Stimulated activated CD8-positive, alpha-beta memory T cell treated with anti-CD3 and anti-CD28 coated beads, Interleukin-2, amount 100 ng/mL, for 48 hours (primary cell): Measurements from ENCODE around the gene DHX35.
A peak's percentile ranks its signal among the peaks of the same experiment; 100 is the strongest.

ENCODE experiments used
- DNase-seq, 2 donors: peaks; one replicate each; pipeline ENCODE4 v3.0.0-alpha.2; 2020; ENCODE audit warnings: low read depth in 2 of 2

The DHX35 gene

GRCh38 chr20:39025883-39026282 lies 63.7 kb downstream of the DHX35 start:
- no peak for DNase-seq

GRCh38 chr20:39029364-39029763 lies 67.2 kb downstream of the DHX35 start:
- DNase-seq = no peak

GRCh38 chr20:39032997-39033396 lies 70.9 kb downstream of the DHX35 start:
- DNase-seq = no peak

GRCh38 chr20:39036011-39036410 lies 73.9 kb downstream of the DHX35 start:
- no peak for DNase-seq

- no peak for DNase-seq
Observed at GRCh38 chr20:39036851-39037250, 74.7 kb downstream of the DHX35 start.

- no peak for DNase-seq
Observed at GRCh38 chr20:39038047-39038446, 75.9 kb downstream of the DHX35 start.

GRCh38 chr20:39038495-39038894 lies 76.4 kb downstream of the DHX35 start:
- no peak for DNase-seq

- no peak for DNase-seq
Observed at GRCh38 chr20:39039261-39039660, 77.1 kb downstream of the DHX35 start.

GRCh38 chr20:39040116-39040515 lies 78.0 kb downstream of the DHX35 start:
- DNase-seq = no peak

- DNase-seq = no peak
Observed at GRCh38 chr20:39041067-39041466, 78.9 kb downstream of the DHX35 start.

GRCh38 chr20:39042279-39043150 lies 80.4 kb downstream of the DHX35 start:
- DNase-seq = no peak

GRCh38 chr20:39044501-39044900 lies 82.4 kb downstream of the DHX35 start:
- DNase-seq = no peak

GRCh38 chr20:39045676-39046075 lies 83.5 kb downstream of the DHX35 start:
- no peak for DNase-seq

- no peak for DNase-seq
Observed at GRCh38 chr20:39047417-39047985, 85.4 kb downstream of the DHX35 start.

- DNase-seq = peak; percentile 59 to 66
Observed at GRCh38 chr20:39048000-39048696, 86.0 kb downstream of the DHX35 start.

GRCh38 chr20:39049148-39049547 lies 87.0 kb downstream of the DHX35 start:
- DNase-seq = no peak

GRCh38 chr20:39049684-39050554 lies 87.8 kb downstream of the DHX35 start:
- peak; percentile 68 to 72 for DNase-seq

GRCh38 chr20:39050555-39050902 lies 88.4 kb downstream of the DHX35 start:
- DNase-seq = no peak

GRCh38 chr20:39052676-39053075 lies 90.5 kb downstream of the DHX35 start:
- DNase-seq = no peak

GRCh38 chr20:39057143-39057542 lies 95.0 kb downstream of the DHX35 start:
- no peak for DNase-seq

GRCh38 chr20:39057911-39058310 lies 95.8 kb downstream of the DHX35 start:
- no peak for DNase-seq

- no peak for DNase-seq
Observed at GRCh38 chr20:39059036-39059435, 96.9 kb downstream of the DHX35 start.
